HepG2 (cell line): Measurements from ENCODE around the gene CHST14. TPM values are rescaled to one million over a fixed set of nuclear protein-coding genes. Genes with fewer than 3 reads are reported as not detected.

Experiments used
- CEBPG ChIP-seq: IDR thresholded peaks from 2 replicates; pipeline ENCODE4 v1.6.1; 2016
- CTCF ChIP-seq: sonication (generic); formaldehyde crosslinking; IDR thresholded peaks from 2 replicates; pipeline ENCODE4 v1.5.0; 2020; ENCODE audit warnings: mild to moderate bottlenecking, missing genetic modification reagents, moderate library complexity
- ETV5 ChIP-seq: IDR thresholded peaks from 2 replicates; pipeline ENCODE4 v1.6.1; 2018; ENCODE audit warnings: missing biosample characterization, missing genetic modification reagents, inconsistent platforms, borderline replicate concordance
- HOXA5 ChIP-seq: sonication (generic); formaldehyde crosslinking; IDR thresholded peaks from 2 replicates; pipeline ENCODE4 v1.4.0; 2020; ENCODE audit warnings: missing genetic modification reagents
- JUN ChIP-seq: sonication (generic); formaldehyde crosslinking; IDR thresholded peaks from 2 replicates; pipeline ENCODE4 v1.4.0; 2020; ENCODE audit warnings: mild to moderate bottlenecking, missing genetic modification reagents
- MLXIP ChIP-seq: sonication (generic); formaldehyde crosslinking; IDR thresholded peaks from 2 replicates; pipeline ENCODE4 v1.9.0; 2021; ENCODE audit warnings: missing genetic modification reagents, borderline replicate concordance
- NPAS2 ChIP-seq: sonication (generic); formaldehyde crosslinking; IDR thresholded peaks from 2 replicates; pipeline ENCODE4 v1.8.0; 2022; ENCODE audit warnings: mild to moderate bottlenecking, missing genetic modification reagents, borderline replicate concordance
- POLR2A ChIP-seq, 2 experiments: IDR thresholded peaks; 2 replicates each; pipeline ENCODE4 v1.6.1; 2011; ENCODE audit warnings: low read depth in 2 of 2, low read length in 2 of 2, mild to moderate bottlenecking in 1 of 2, moderate library complexity in 1 of 2; ENCODE audit not compliant: insufficient read depth in 1 of 2
- SMAD9 ChIP-seq: sonication (generic); formaldehyde crosslinking; IDR thresholded peaks from 2 replicates; pipeline ENCODE4 v1.5.1; 2020; ENCODE audit warnings: mild to moderate bottlenecking, missing genetic modification reagents
- SP4 ChIP-seq: sonication (generic); formaldehyde crosslinking; IDR thresholded peaks from 2 replicates; pipeline ENCODE4 v1.8.1; 2023; ENCODE audit warnings: mild to moderate bottlenecking, missing genetic modification reagents
- TOE1 ChIP-seq: sonication (generic); formaldehyde crosslinking; IDR thresholded peaks from 2 replicates; pipeline ENCODE4 v1.4.0; 2020; ENCODE audit warnings: mild to moderate bottlenecking, missing genetic modification reagents
- ZBTB25 ChIP-seq: IDR thresholded peaks from 2 replicates; pipeline ENCODE4 v1.6.1; 2018; ENCODE audit warnings: missing genetic modification reagents
- ZBTB34 ChIP-seq: sonication (generic); formaldehyde crosslinking; IDR thresholded peaks from 2 replicates; pipeline ENCODE4 v1.8.0; 2022; ENCODE audit warnings: mild to moderate bottlenecking, missing genetic modification reagents
- ZNF484 ChIP-seq: sonication (generic); formaldehyde crosslinking; IDR thresholded peaks from 2 replicates; pipeline ENCODE4 v1.5.1; 2020; ENCODE audit warnings: mild to moderate bottlenecking, low read depth, missing genetic modification reagents, borderline replicate concordance
- ZNF878 ChIP-seq: sonication (generic); formaldehyde crosslinking; IDR thresholded peaks from 2 replicates; pipeline ENCODE4 v1.8.1; 2023; ENCODE audit warnings: mild to moderate bottlenecking, missing genetic modification reagents, moderate library complexity
- ZSCAN30 ChIP-seq: sonication (generic); formaldehyde crosslinking; IDR thresholded peaks from 2 replicates; pipeline ENCODE4 v1.5.0; 2020; ENCODE audit warnings: mild to moderate bottlenecking, missing genetic modification reagents
- polyA plus RNA-seq, 8 experiments: library from polyadenylated mRNA; depleted of rRNA in 3 of 8; stranded (reverse) in 7 of 8; unstranded in 1 of 8; fragments of >200 nt; fragmentation: Illumina TruSeq in 4 of 8; extraction: Trizol in 4 of 8; gene quantifications; 2 replicates each; pipeline versions ENCODE4 v1.2.1 to v1.2.3, GENCODE V29; 2011 to 2016; ENCODE audit warnings: low read depth in 4 of 8, missing spikeins in 1 of 8, mixed read lengths in 1 of 8; ENCODE audit not compliant: insufficient read depth in 1 of 8
- total RNA-seq, 5 experiments: library from RNA; depleted of rRNA; stranded (reverse); fragments of >200 nt; fragmentation: Illumina TruSeq; extraction: Trizol; gene quantifications; 2 replicates each; pipeline ENCODE4 v1.2.3, GENCODE V29; 2016; ENCODE audit warnings: low read depth in 1 of 5
- TF ChIP-seq, protein P1 (sequence below): sonication (generic); formaldehyde crosslinking; IDR thresholded peaks from 2 replicates; pipeline ENCODE4 v1.4.0; 2020; ENCODE audit warnings: mild to moderate bottlenecking, missing genetic modification reagents
- TF ChIP-seq, protein P2 (sequence below): sonication (generic); formaldehyde crosslinking; IDR thresholded peaks from 2 replicates; pipeline ENCODE4 v1.5.1; 2020; ENCODE audit warnings: mild to moderate bottlenecking, missing genetic modification reagents, moderate library complexity

CHST14 gene
- total and polyA plus RNA-seq, 2 of the 13 experiments (the other 11 are each of a cell fraction or from before 2014, with no cell fraction given), result 8.9 to 12.4 TPM

DNA sequence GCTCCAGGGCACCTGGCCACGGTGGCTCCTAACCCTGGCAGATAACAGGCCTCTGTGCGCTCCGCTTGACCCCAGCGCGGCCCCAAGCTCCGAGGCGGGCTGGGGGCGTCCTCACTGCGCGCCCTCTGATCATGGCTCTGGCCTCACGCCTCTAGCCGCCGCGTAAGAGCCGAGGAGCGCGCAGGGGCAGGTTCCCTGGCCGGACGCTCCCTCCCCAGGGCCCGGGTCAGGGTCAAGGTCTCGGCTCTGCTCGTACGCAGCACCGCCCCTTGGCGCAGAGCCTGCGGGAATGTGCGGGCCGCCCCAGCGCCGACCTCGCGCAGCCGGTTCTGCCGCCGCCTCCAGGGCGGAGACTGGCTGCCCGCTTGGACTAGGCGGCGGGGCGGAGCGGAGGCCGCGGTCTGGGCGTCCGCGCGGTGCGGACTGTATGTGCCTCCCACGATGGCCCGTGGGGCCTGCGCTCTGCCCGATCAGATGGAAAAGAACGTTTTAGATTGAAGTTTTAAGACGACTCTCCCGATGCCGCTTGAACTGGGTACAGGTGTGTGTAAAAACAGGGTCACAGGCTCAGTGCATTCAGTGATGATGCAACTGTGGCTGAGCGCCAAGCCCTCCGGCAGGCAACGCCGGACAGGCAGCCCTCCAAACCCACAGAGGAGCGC is 40.8 kb downstream of the CHST14 start (continued):
- peak; percentile 41 for TF ChIP-seq CTCF (CRISPR knock-in tag)
- TF ChIP-seq ZSCAN30 (CRISPR knock-in tag), result 0 out of 2 replicates have a peak, but pooled peaks have one; percentile 59
- no peak for TF ChIP-seq JUN (CRISPR knock-in tag)
- no peak for TF ChIP-seq NPAS2 (CRISPR knock-in tag)
- no peak for TF ChIP-seq POLR2A (IDR thresholded peaks at IDR 0.05; ENCODE audit: insufficient read depth in 1 of 2, low read depth in 2 of 2, low read length in 2 of 2)
- no peak for TF ChIP-seq TOE1 (CRISPR knock-in tag)
- 0 out of 2 replicates have a peak, but pooled peaks have one; percentile 42 for TF ChIP-seq SP4 (CRISPR knock-in tag)
- no peak for TF ChIP-seq ZNF484 (CRISPR knock-in tag)
- TF ChIP-seq HOXA5, result peak; percentile 52
- no peak for TF ChIP-seq ZBTB25 (CRISPR knock-in tag)
- no peak for TF ChIP-seq MLXIP
- TF ChIP-seq CEBPG (CRISPR knock-in tag), result peak; percentile 70
- TF ChIP-seq, protein P1, sequence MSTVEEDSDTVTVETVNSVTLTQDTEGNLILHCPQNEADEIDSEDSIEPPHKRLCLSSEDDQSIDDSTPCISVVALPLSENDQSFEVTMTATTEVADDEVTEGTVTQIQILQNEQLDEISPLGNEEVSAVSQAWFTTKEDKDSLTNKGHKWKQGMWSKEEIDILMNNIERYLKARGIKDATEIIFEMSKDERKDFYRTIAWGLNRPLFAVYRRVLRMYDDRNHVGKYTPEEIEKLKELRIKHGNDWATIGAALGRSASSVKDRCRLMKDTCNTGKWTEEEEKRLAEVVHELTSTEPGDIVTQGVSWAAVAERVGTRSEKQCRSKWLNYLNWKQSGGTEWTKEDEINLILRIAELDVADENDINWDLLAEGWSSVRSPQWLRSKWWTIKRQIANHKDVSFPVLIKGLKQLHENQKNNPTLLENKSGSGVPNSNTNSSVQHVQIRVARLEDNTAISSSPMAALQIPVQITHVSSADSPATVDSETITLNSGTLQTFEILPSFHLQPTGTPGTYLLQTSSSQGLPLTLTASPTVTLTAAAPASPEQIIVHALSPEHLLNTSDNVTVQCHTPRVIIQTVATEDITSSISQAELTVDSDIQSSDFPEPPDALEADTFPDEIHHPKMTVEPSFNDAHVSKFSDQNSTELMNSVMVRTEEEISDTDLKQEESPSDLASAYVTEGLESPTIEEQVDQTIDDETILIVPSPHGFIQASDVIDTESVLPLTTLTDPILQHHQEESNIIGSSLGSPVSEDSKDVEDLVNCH (CRISPR knock-in tag), result 0 out of 2 replicates have a peak, but pooled peaks have one; percentile 45
- TF ChIP-seq, protein P2, sequence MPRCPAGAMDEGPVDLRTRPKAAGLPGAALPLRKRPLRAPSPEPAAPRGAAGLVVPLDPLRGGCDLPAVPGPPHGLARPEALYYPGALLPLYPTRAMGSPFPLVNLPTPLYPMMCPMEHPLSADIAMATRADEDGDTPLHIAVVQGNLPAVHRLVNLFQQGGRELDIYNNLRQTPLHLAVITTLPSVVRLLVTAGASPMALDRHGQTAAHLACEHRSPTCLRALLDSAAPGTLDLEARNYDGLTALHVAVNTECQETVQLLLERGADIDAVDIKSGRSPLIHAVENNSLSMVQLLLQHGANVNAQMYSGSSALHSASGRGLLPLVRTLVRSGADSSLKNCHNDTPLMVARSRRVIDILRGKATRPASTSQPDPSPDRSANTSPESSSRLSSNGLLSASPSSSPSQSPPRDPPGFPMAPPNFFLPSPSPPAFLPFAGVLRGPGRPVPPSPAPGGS, result peak; percentile 92
- no peak; the same call in 1 of the 2 replicates for TF ChIP-seq ZNF878 (CRISPR knock-in tag)
- no peak for TF ChIP-seq SMAD9
- TF ChIP-seq ETV5, result peak; percentile 68
- no peak for TF ChIP-seq ZBTB34
